GM18520 (cell line): Measurements from ENCODE around the gene OPRL1.
"Not testable (repeated sequence)": the region's sequence is repeated elsewhere in the genome, so short reads cannot be mapped to it uniquely, and the experiment has no call there.

Experiments
- ATAC-seq: cut with Tn5 transposase; IDR thresholded peaks from one replicate; pipeline ENCODE4 v1.9.1; 2021; ENCODE audit not compliant: unreplicated experiment

The OPRL1 gene

DNA sequence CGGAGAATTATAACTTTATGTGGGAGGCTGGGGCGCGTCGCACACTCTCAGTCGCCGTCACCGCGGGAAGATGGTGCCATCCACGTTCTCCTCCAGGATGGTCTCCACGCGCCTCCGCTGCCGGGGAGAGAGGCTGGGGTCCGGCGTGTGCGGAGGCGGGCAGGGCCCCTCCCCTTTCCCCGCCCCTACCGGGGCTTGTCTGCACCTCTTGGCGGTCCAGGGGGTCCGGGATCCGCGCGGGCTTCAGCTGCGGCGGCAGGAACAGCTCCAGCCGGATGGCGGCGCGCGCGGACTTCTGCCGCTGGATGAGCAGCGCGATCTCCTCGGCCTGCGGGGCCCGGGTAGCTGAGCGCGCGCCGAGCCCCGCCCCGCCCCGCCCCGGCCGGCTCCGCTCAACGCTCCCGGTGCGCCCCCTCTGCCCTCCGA is 3.5 kb downstream of the OPRL1 start:
- ATAC-seq: no peak

DNA sequence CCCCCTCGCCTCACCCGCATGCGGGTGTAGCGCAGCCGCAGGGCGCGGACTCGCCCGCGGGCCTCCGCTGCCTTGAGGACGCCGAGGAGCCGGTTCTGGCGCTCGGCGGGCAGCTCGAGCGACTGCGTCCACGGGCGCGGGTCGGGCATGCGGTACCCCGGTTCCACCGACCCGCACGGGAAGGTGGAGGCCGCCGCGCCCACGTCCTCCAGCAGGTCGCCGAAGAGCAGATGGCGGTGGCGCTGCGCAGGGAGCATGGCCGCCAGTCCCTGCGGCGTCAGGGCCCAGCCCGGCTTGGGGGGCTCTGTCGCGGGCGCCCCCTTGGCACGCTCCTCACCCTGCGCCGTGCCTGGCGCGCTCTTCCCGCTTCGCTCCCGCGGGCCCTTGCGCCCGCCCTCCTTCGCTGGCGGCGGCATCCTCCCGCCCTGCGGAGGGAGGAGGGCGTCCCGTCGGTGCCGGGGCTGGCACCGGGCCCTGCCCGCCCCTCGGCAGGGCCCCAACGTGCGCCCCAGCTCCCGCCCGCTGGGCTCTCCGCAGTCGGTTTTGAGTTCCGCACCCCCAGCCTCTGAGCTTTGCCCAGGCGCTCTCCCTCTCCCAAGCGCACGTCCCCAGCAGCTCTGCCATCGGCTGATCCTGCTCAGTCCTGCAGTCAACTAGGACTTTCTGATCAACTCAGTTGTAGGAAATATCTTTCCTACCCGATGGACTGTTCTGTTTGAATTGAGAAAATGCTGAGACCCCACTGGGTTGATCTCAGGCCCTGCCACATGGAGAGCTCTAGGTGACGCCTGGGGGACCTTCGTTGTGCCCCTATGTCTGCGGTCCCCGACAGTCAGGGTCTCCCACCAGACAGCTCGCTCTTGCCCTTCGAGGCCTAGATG is 4.2 kb downstream of the OPRL1 start, which contains the start of gene LKAAEAR1:
Gene LKAAEAR1 (minus strand): TSS at position 595 of the 881 bp plus-strand sequence. CDS start 179 bp downstream, at position 416.
- no peak for ATAC-seq

DNA sequence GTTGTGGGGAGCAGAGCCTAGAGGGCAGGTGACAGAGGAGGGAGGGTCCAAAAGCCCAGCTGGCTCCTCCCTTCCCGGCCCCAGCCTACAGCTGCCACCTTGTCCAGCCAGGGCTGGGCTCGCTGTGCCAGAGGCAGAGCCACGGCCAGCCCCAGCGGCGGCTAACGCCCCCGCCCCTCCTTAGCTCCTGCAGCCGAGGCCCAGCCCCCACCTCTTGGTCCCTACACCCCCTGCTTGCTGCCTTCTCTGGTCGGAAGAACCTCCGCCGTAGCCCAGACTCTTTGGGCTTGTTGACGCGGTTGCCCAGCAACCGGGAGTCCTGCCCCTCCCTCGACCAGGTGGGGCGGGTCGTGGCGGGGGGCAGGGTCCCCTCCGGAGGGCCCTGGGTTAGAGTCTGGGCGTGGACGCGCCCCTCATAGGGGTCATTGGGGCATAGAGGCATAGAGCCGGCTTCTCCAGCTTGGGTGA is 4.8 kb downstream of the OPRL1 start:
- no peak for ATAC-seq

GRCh38 chr20:64086801-64087200 is 6.9 kb downstream of the OPRL1 start:
- ATAC-seq: no peak

DNA sequence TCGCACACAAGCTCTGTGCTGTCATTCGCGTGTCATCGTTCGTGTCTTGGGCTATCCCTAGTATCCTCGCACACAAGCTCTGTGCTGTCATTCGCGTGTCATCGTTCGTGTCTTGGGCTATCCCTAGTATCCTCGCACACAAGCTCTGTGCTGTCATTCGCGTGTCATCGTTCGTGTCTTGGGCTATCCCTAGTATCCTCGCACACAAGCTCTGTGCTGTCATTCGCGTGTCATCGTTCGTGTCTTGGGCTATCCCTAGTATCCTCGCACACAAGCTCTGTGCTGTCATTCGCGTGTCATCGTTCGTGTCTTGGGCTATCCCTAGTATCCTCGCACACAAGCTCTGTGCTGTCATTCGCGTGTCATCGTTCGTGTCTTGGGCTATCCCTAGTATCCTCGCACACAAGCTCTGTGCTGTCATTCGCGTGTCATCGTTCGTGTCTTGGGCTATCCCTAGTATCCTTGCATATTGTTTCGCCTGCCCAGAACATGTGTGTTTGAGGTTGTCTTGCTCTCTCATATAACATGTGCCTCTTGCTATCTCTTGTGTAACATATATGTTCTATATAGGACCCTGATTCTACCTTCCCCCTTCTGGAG is 7.4 kb downstream of the OPRL1 start:
- not testable (repeated sequence) for ATAC-seq

DNA sequence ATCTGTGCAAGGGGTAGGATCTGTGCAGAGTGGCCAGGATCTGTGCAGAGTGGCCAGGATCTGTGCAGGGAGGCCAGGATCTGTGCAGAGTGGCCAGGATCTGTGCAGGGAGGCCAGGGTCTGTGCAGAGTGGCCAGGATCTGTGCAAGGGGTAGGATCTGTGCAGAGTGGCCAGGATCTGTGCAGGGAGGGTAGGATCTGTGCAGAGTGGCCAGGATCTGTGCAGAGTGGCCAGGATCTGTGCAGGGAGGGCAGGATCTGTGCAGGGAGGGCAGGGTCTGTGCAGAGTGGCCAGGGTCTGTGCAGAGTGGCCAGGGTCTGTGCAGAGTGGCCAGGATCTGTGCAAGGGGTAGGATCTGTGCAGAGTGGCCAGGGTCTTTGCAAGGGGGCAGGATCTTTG is 8.7 kb downstream of the OPRL1 start:
- not testable (repeated sequence) for ATAC-seq

DNA sequence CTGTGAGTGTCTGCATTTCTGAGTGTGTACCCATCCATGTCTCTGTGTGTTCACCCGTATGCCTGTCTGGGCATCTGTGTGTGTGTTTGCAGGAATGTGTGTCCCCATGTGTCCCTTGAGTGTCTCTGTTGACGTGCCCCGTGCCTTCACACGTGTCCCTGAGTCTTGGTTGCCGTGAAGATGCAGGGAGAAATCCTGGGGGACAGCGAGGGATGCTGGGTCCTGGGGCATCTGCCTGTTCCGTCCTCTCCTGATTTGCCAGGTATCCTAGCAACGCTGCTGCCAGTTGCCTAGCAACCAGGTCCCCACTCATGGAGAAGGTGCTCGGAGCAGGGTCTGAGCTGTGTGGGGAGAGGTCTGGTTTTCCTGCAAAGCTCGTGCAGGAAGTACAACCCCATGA is 10.3 kb downstream of the OPRL1 start:
- no peak for ATAC-seq

DNA sequence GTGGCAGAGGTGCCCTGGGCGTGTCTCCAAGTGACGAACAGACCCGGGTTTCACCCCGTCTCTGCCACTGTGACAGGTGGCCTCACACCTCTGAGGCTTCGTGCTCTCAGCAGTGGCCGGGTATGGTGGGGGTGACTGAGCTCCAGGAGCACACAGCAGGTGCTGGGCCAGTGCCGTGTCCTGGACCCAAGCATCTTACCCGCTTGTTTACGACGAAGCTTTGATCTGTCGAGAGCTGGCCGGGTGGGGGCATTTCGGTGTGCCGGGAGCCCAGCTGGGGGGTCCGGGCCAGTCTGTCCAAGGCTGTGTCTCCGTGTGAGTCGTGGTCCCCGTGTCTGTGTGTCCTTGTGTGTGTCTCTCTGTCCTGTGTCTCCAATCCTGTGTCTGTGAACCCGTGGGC is 11.5 kb downstream of the OPRL1 start:
- ATAC-seq: no peak

DNA sequence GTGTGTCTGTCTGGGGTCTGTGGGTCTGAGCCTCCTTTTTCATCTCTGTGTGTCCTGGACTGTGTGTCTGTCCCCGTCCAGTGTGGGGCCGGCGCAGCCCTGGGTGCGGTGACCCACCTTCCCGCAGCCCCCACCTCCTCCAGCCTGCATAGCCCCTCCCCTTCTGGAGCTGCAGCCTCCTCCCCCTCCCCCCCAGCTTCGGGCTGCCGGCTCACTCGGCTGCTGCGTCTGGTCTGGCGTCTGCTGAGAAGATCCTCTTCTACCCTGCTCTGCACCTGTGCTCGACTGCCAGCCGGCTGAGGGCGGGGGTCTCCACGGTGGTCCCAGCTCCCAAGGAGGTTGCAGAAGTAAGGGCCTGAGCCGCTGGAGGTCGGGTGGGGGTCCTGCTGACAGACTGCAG is 11.9 kb downstream of the OPRL1 start:
- ATAC-seq: no peak

GRCh38 chr20:64092258-64093012 is 12.6 kb downstream of the OPRL1 start:
- ATAC-seq: no peak

DNA sequence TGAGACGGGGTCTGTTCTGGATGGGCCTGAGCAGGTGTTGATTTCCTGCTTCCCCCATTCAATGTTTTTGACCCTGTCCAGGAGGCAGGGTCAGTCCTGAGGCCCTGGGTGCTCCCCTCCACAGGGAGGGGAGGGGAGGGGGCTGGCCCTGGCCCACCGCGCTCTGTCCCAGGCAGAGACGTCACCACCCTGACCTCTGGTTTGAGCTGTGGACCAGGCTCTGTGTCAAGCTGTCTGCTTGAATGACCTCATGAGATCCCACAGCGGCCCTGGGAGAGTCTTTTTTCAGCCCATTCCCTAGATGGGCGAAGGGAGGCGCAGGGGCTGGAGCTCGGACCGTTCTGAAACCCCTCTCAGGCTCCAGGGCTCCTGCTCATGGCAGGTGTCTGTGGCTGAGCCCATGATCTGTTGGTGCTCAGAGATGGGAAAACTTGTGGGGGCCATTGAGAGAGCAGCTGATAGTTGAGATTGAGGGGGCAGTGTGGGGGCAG is 13.2 kb downstream of the OPRL1 start:
- ATAC-seq: no peak

- ATAC-seq: no peak
Measured at GRCh38 chr20:64095455-64095854, 15.6 kb downstream of the OPRL1 start.

DNA sequence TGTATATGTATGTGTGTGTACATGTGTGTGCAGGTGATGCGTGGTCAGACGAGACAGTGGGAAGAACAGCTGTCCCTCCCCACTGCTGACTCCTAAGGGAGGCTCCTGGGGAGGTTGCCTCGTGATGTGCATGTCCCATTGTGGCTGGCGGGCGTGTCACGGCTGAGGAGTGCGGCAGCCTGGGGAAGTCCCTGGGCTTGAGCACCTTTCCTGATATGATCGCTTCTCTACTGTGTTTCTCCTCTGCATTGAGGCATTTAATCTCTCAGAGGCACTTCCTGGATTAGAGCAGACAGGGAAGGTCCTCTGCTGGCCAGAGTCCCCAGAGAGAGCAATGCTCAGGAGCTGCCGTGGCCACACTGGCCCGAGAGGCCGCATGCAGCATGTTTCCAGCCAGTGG is 16.0 kb downstream of the OPRL1 start:
- ATAC-seq: no peak

- ATAC-seq: no peak
Measured at GRCh38 chr20:64096535-64096934, 16.7 kb downstream of the OPRL1 start.

GRCh38 chr20:64098471-64099013 is 18.7 kb downstream of the OPRL1 start:
- ATAC-seq: no peak

DNA sequence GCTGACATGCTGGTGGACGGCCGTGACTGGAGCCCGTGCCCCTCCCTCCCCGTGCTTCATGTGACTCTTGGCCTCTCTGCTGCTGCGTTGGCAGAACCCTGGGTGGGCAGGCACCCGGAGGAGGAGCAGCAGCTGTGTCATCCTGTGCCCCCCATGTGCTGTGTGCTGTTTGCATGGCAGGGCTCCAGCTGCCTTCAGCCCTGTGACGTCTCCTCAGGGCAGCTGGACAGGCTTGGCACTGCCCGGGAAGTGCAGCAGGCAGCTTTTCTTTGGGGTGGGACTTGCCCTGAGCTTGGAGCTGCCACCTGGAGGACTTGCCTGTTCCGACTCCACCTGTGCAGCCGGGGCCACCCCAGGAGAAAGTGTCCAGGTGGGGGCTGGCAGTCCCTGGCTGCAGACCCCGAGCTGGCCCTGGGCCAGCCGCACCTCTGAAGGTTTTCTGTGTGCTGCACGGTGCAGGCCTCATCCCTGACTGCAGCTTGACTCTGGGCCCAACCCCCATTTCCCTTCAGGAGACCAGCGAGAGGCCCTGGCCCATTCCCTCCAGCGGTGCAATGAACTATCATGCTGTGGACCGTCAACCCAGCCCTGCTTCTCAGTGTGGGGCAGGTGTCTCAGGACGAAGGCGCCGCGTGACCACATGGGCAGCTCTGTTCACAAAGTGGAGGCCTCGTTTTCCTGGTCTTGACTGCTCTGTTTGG is 19.4 kb downstream of the OPRL1 start:
- ATAC-seq: no peak

DNA sequence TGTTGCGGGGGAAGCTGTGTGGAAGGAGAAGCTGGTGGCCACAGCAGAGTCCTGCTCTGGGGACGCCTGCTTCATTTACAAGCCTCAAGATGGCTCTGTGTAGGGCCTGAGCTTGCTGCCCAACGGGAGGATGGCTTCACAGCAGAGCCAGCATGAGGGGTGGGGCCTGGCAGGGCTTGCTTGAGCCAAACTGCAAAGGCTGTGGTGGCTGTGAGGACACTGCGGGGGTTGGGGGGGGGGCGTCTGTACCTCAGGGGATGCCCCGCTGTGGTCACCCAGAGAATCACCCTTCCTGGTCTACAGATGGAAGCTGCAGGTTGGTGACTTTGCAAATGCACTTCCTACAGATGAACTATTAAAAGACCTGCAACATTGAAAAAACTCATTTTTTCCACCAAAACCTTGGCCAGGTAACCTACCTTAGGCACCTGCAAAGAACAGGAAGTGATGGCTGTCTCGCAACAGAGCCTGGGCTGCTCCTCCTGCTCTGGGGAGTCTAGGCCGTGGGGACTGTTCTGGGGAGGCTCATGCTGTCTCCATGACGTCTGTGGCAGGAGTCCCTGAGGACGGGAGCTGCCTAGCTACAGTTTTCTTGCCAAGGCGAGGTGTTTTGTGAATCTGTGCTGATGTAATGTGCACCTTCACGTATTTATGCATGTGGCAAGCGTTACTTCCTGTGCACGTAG is 20.1 kb downstream of the OPRL1 start:
- ATAC-seq: no peak

GRCh38 chr20:64100566-64100888 is 20.6 kb downstream of the OPRL1 start:
- ATAC-seq: no peak

GRCh38 chr20:64100946-64101688 is 21.2 kb downstream of the OPRL1 start:
- ATAC-seq: no peak
